Naive thymus-derived CD8-positive, alpha-beta T cell (primary cell): ENCODE measurements around the gene ADCY2. TPM values are rescaled to one million over a fixed set of nuclear protein-coding genes. Genes with fewer than 3 reads are reported as not detected.

ENCODE experiments used
- ATAC-seq, 2 donors: fragments of 150-1000 bp; cut with Tn5 transposase in 1 of 2; sonication (Bioruptor Pico), chemical (Tn5 transposase) in 1 of 2; 1 replicate in 1 of 2; 2 replicates in 1 of 2; pipeline ENCODE4 v1.10.0; 2021; ENCODE audit warnings: mild to moderate bottlenecking in 2 of 2, moderate library complexity in 2 of 2
- POLR2A ChIA-PET: fragments of 350-600 bp; sonication (Branson Sonifier 250); formaldehyde crosslinking; loops from one replicate; lab custom pipeline; 2021; ENCODE audit warnings: antibody characterized with exemption; lab: Charles Lee
- DNase-seq, 10 donors: peaks; one replicate each; pipeline versions ENCODE4 v3.0.0 to v3.0.0-alpha.2; 2020 to 2022
- H3K27ac Mint-ChIP-seq, 10 donors: one replicate each; pipeline ENCODE4 v1.8.0; 2020 to 2022; ENCODE audit warnings: mild to moderate bottlenecking in 10 of 10, mixed read lengths in 10 of 10, moderate library complexity in 4 of 10, inconsistent platforms in 1 of 10
- H3K27me3 Mint-ChIP-seq, 5 donors: one replicate each; pipeline ENCODE4 v1.8.0; 2021 to 2022; ENCODE audit warnings: mixed read lengths in 5 of 5
- H3K36me3 Mint-ChIP-seq, 3 donors: one replicate each; pipeline ENCODE4 v1.8.0; 2020 to 2022; ENCODE audit warnings: mixed read lengths in 3 of 3, mild to moderate bottlenecking in 2 of 3, inconsistent platforms in 1 of 3
- H3K4me1 Mint-ChIP-seq, 4 donors: one replicate each; pipeline ENCODE4 v1.8.0; 2021 to 2022; ENCODE audit warnings: mixed read lengths in 4 of 4
- H3K4me3 Mint-ChIP-seq, 10 donors: one replicate each; pipeline ENCODE4 v1.8.0; 2020 to 2022; ENCODE audit warnings: mild to moderate bottlenecking in 10 of 10, mixed read lengths in 10 of 10, moderate library complexity in 6 of 10, inconsistent platforms in 1 of 10
- H3K9me3 Mint-ChIP-seq, 9 donors: one replicate each; pipeline ENCODE4 v1.8.0; 2020 to 2022; ENCODE audit warnings: mixed read lengths in 9 of 9, mild to moderate bottlenecking in 3 of 9, inconsistent platforms in 1 of 9, moderate library complexity in 1 of 9
- polyA plus RNA-seq, 3 donors: library from polyadenylated mRNA; unstranded; fragments of 300-500 nt; fragmentation: Illumina TruSeq; gene quantifications; one replicate each; pipeline ENCODE4 v1.2.3, GENCODE V29; 2021
- total RNA-seq, 8 experiments: library from RNA in 2 of 8; stranded (reverse) in 2 of 8; gene quantifications; one replicate each; pipeline ENCODE4 v1.2.3 and lab custom pipeline; 2021 to 2026

ADCY2 gene
- total and polyA plus RNA-seq, 5 experiments from 2014 or later: not detected

GRCh38 chr5:7464182-7464581 lies 68.2 kb downstream of the ADCY2 start:
- POLR2A ChIA-PET: no interaction called here
- no peaks in the 10 kb centered on the region for H3K4me1 Mint-ChIP-seq
- ATAC-seq (no peak), DNase-seq (no peak)
- peaks cover 0 to 2% (median 0%) of the 10 kb centered on the region in 9 donors for H3K9me3 Mint-ChIP-seq
- H3K4me3 Mint-ChIP-seq: no peak overlapping the region
- H3K27ac Mint-ChIP-seq: no peak overlapping the region
- no peaks in the 10 kb centered on the region for H3K36me3 Mint-ChIP-seq
- no peaks in the 10 kb centered on the region for H3K27me3 Mint-ChIP-seq

DNA sequence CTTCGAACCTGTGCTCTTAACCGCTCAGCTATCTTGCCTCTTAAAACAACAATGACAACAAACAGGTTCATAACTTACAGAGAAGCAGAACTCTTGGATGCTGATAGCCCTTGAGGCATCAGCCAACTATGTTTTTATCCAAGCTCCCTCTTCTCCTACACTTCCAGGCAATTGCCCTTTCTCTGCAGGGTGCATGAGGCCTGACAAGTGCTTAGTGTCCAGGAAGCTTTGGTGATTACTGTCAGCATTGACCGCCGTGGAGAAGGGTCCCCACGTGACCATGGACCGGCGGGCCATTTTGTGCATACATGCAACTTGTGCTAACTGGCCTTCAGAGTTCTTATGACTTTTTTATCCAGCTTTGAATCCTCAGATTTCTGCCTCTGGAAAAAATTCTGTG lies 71.2 kb downstream of the ADCY2 start:
- no peak overlapping the region for H3K4me3 Mint-ChIP-seq
- no peak overlapping the region for H3K27ac Mint-ChIP-seq
- peaks cover 0 to 10% (median 7%) of the 10 kb centered on the region in 9 donors for H3K9me3 Mint-ChIP-seq
- POLR2A ChIA-PET: no interaction called here
- no peaks in the 10 kb centered on the region for H3K4me1 Mint-ChIP-seq
- H3K36me3 Mint-ChIP-seq: peaks cover 0 to 3% (median 0%) of the 10 kb centered on the region in 3 donors
- ATAC-seq (no peak), DNase-seq (no peak)
- peaks cover 0 to 3% (median 0%) of the 10 kb centered on the region in 5 donors for H3K27me3 Mint-ChIP-seq

- ATAC-seq: no peak
- H3K9me3 Mint-ChIP-seq: peaks cover 6 to 22% (median 9%) of the 10 kb centered on the region in 9 donors
- H3K27ac Mint-ChIP-seq: no peak overlapping the region
- DNase-seq: no peak
- no peaks in the 10 kb centered on the region for H3K4me1 Mint-ChIP-seq
- peaks cover 0 to 3% (median 0%) of the 10 kb centered on the region in 5 donors for H3K27me3 Mint-ChIP-seq
- POLR2A ChIA-PET: no interaction called here
- H3K4me3 Mint-ChIP-seq: no peak overlapping the region
- peaks cover 0 to 3% (median 0%) of the 10 kb centered on the region in 3 donors for H3K36me3 Mint-ChIP-seq
Observed at GRCh38 chr5:7468742-7469141, 72.8 kb downstream of the ADCY2 start.

DNA sequence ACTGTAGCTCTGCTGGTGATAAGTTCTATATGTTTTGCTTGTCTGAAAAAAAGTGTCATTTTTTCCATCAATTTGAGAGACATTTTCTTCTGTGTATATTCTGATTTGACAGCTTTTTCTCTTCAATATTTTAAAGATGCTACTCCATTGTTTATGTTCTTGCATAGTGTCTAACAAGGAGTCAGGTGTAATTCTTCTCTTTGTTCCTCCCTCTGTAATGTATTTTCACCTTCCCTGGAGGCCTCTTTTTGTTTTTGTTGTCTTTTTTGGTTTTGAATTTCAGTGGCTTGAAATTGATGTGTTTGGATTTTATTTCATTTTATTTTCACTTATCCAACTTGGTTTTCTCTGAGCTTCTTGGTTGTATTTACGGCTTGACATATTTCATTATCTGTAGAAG lies 75.8 kb downstream of the ADCY2 start:
- peaks cover 6 to 31% (median 10%) of the 10 kb centered on the region in 9 donors for H3K9me3 Mint-ChIP-seq
- H3K4me1 Mint-ChIP-seq: no peaks in the 10 kb centered on the region
- peaks cover 0 to 24% (median 0%) of the 10 kb centered on the region in 5 donors for H3K27me3 Mint-ChIP-seq
- ATAC-seq (no peak), DNase-seq (no peak)
- POLR2A ChIA-PET: no interaction called here
- H3K36me3 Mint-ChIP-seq: peaks cover 0 to 3% (median 0%) of the 10 kb centered on the region in 3 donors
- H3K4me3 Mint-ChIP-seq: no peak overlapping the region
- no peak overlapping the region for H3K27ac Mint-ChIP-seq

DNA sequence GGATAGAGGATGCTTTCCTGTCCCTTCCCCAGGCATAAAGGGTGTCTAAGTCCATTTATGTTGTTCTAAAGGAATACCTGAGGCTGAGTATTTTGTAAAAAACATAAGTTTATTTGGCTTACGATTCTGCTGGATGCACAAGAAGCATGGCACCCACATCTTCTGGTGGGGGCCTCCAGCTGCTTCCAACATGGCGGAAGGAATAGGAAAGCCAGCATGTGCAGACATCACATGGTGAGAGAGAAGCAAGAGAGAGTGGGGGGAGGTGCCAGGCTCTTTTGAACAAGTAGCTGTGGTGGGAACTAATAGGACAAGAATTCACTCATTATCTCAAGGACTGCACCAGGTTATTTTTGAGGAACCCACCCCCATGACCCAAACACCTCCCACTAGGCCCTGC lies 77.2 kb downstream of the ADCY2 start:
- DNase-seq (no peak), ATAC-seq (no peak)
- Mint-ChIP-seq H3K27me3 (peaks cover 0 to 24% (median 0%) of the 10 kb centered on the region in 5 donors), H3K9me3 (peaks cover 6 to 31% (median 10%) of the 10 kb centered on the region in 9 donors), H3K27ac (no peak overlapping the region), H3K4me3 (no peak overlapping the region), H3K4me1 (no peaks in the 10 kb centered on the region), H3K36me3 (peaks cover 0 to 3% (median 0%) of the 10 kb centered on the region in 3 donors)
- POLR2A ChIA-PET: no interaction called here

DNA sequence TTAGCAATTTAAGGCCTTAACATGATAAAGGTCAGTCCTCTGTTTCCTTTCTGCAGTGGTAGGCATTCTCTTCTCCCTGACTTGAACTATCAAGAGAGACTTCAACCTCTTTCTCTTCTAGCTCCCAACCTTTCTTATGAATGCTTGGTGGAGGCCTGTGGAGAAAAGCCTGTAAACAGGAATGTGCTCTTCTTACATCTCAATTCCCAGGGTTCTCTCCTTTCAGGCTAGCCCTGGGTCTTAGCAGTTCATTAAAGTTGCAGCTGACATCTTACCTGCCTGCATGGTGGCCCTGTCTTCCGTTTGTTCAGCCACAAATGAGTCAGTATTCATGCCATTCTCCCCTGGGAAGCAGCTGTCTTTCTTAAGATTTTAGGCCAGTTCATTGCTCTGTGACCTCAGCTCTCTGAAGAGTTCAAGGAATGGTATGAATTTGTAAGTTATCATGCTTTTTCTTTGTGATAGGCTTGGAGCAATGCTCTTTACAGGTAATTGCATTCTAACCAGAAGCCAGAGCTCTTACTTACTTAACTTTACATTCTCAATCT lies 77.8 kb downstream of the ADCY2 start:
- peaks cover 0 to 3% (median 0%) of the 10 kb centered on the region in 3 donors for H3K36me3 Mint-ChIP-seq
- peaks cover 0 to 24% (median 0%) of the 10 kb centered on the region in 5 donors for H3K27me3 Mint-ChIP-seq
- POLR2A ChIA-PET: no interaction called here
- H3K4me3 Mint-ChIP-seq: no peak overlapping the region
- no peak for ATAC-seq
- no peaks in the 10 kb centered on the region for H3K4me1 Mint-ChIP-seq
- no peak overlapping the region for H3K27ac Mint-ChIP-seq
- no peak for DNase-seq
- H3K9me3 Mint-ChIP-seq: peaks cover 6 to 31% (median 10%) of the 10 kb centered on the region in 9 donors

DNA sequence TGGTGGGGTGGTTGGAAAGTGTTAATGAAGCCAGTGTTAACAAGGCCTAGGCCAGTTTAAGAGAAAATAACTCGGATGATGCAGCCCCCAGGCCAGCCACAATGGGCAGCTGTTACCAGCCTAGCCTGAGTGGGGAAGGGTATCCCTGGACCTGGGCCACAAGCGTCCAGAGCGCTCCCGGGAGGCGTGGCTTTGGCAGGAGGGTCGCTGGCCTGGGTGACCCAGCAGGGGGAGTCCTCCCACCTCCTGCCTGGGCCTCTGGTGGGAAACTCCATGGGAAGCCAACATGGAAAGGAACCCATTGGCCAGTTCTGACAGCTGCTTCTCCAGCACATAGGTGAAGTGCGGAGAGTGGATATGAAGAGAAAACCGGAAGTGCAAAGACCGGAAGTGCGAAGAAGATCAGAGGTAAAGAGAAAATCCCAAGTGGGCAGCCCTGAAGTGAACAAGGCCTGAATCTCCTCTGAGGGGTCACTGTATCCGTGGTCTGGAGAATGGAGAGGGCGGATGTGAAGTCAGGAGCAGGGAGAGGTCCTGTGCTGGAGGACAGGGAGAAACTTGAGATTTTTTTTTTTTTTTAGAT lies 79.0 kb downstream of the ADCY2 start:
- Mint-ChIP-seq H3K36me3 (peaks cover 0 to 3% (median 0%) of the 10 kb centered on the region in 3 donors), H3K4me1 (no peaks in the 10 kb centered on the region), H3K9me3 (peaks cover 6 to 31% (median 10%) of the 10 kb centered on the region in 9 donors), H3K27me3 (peaks cover 0 to 24% (median 0%) of the 10 kb centered on the region in 5 donors), H3K4me3 (no peak overlapping the region), H3K27ac (no peak overlapping the region)
- DNase-seq (no peak), ATAC-seq (no peak)
- POLR2A ChIA-PET: no interaction called here

DNA sequence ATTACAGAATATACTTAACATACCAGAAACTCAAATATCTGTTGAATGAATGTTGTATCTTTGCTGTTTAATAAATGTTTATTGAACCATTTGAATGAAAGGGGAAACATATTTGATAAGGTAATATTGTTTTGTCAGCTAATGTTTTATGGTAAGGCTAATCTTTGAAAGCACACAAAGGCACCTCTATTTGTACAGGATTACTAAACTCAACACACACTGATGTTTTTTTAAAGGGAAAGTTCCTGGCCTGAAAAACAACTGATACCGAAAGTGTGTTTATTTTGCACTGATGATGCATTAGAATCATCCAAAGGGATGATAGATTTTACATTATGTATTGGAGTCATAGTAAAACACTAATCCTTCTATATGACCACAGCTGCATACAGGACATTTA lies 82.5 kb downstream of the ADCY2 start:
- Mint-ChIP-seq H3K36me3 (no peaks in the 10 kb centered on the region), H3K4me1 (no peaks in the 10 kb centered on the region), H3K4me3 (no peak overlapping the region), H3K27me3 (peaks cover 0 to 24% (median 2%) of the 10 kb centered on the region in 5 donors), H3K27ac (no peak overlapping the region), H3K9me3 (peaks cover 2 to 16% (median 10%) of the 10 kb centered on the region in 9 donors)
- ATAC-seq (no peak), DNase-seq (no peak)
- POLR2A ChIA-PET: no interaction called here

DNA sequence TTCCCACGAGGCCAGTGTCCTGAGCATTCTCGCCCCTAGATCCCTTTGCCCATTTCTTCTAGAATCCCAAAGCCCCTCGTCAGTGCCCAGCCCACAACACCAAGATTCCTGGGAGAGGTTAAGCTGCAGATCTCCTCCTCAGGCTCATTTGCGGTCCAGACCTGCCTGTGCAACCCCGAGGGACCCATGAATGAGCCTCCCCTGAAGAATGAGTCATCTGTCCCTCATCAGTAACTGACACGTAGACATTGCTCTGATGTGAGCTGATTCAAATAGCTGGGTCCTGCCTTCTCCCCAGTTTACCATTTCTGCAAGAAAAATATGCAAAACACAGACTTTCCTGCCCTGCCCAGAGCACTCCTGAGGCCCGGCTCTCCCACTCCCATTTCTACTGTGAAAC lies 92.8 kb downstream of the ADCY2 start:
- Mint-ChIP-seq H3K27me3 (peaks cover 0 to 24% (median 4%) of the 10 kb centered on the region in 5 donors), H3K36me3 (no peaks in the 10 kb centered on the region), H3K27ac (no peak overlapping the region), H3K9me3 (peaks cover 0 to 31% (median 3%) of the 10 kb centered on the region in 9 donors), H3K4me1 (no peaks in the 10 kb centered on the region), H3K4me3 (no peak overlapping the region)
- POLR2A ChIA-PET: no interaction called here
- no peak for ATAC-seq
- DNase-seq: no peak

DNA sequence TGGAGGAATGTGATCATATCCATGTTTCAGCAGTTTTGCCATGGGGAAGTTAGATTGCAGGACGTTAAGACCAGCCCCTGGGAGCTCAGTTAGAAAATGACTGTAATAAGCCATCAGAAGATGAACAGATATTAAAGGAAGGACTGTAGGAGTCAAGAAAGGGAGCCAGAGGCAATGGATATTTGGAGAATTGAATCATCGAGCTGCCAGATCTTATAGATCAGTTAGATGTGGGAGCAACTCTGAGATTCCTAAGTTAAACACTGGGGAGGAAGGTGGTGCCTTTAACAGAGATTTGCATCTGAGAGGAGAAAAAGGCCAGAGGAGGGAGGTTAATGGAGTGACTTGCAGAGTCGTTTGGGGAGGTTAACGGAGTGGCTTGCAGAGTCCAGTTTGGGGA lies 96.4 kb downstream of the ADCY2 start:
- H3K4me1 Mint-ChIP-seq: no peaks in the 10 kb centered on the region
- no peak overlapping the region for H3K4me3 Mint-ChIP-seq
- POLR2A ChIA-PET: no interaction called here
- DNase-seq (no peak), ATAC-seq (no peak)
- H3K9me3 Mint-ChIP-seq: peaks cover 0 to 21% (median 2%) of the 10 kb centered on the region in 9 donors
- peaks cover 0 to 14% (median 2%) of the 10 kb centered on the region in 5 donors for H3K27me3 Mint-ChIP-seq
- no peaks in the 10 kb centered on the region for H3K36me3 Mint-ChIP-seq
- no peak overlapping the region for H3K27ac Mint-ChIP-seq

DNA sequence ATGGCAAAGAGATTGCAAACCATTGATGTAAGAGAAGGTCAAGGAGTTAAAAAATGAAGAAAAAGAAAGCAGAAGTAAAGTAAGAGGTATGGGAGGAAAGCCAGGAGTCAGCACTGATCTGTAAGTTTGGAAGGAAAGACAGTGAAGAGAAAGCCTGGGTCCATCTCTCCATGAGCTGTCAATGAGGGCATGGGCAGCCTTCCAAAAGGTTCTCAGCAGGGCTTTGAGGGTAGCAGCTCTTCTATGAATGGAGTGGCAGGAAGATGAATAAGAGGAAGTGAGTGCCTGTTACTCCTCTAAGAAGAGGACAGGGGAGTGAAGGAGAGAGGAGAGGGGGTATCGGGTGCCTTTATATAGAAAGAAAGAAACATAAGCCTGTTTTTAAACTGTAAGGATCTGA lies 97.1 kb downstream of the ADCY2 start:
- H3K4me1 Mint-ChIP-seq: no peaks in the 10 kb centered on the region
- H3K36me3 Mint-ChIP-seq: no peaks in the 10 kb centered on the region
- peaks cover 0 to 19% (median 2%) of the 10 kb centered on the region in 9 donors for H3K9me3 Mint-ChIP-seq
- H3K27ac Mint-ChIP-seq: no peak overlapping the region
- ATAC-seq: no peak
- no peak for DNase-seq
- no peak overlapping the region for H3K4me3 Mint-ChIP-seq
- POLR2A ChIA-PET: no interaction called here
- peaks cover 0 to 14% (median 2%) of the 10 kb centered on the region in 5 donors for H3K27me3 Mint-ChIP-seq

DNA sequence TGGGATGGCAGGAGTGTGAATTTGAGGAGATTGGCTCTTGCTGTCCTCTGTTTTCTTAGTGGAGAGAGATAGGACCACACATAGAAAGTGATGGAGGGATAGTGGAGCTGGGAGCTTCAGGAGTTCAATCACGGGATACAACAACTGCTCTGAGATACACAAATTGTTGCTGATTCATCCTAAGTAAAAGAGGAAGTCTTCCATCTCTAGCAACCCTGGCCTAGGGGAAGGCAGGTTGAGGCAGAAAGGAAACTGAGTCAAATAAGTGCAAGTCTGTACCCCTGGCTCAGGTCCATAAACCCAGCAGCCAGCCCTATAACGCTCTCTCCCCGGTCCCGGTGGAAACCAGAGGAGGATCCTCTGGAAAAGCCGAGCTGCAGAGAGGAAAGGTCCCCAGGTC lies 97.7 kb downstream of the ADCY2 start:
- H3K36me3 Mint-ChIP-seq: no peaks in the 10 kb centered on the region
- ATAC-seq (no peak), DNase-seq (no peak)
- H3K4me3 Mint-ChIP-seq: no peak overlapping the region
- peaks cover 0 to 13% (median 2%) of the 10 kb centered on the region in 9 donors for H3K9me3 Mint-ChIP-seq
- H3K27me3 Mint-ChIP-seq: peaks cover 0 to 13% (median 2%) of the 10 kb centered on the region in 5 donors
- H3K27ac Mint-ChIP-seq: no peak overlapping the region
- no peaks in the 10 kb centered on the region for H3K4me1 Mint-ChIP-seq
- POLR2A ChIA-PET: no interaction called here

DNA sequence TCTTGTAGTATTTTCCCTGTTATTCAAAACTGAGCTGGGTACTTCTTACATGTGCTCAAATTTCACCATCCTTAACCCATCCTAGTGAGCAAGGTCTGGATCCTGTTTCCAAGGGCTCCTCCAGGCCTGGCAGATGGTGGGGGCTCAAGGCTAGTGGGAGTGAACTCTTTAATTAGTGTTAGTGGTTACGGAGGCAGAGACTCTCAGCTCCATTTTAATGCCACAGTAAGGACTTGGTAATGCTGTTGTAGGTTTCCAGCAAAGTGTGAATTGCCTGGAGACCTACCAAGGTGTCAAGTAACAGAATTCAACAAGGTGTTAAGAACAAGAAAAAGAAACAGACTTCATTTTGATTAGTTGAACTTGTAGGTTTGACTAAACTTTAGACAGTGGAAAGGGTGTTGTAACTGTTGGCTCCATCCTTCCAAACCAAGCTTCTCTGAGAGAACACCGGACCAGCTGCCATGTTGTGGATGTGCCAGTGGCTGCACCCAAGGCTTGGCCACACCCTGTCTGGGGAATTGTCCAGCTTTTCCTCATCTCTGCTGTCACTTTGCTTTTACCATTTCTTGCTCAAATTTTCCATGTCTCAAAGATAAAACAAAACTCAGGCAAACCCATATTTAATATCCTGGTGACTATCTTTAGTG lies 98.7 kb downstream of the ADCY2 start:
- H3K27ac Mint-ChIP-seq: no peak overlapping the region
- H3K4me1 Mint-ChIP-seq: no peaks in the 10 kb centered on the region
- POLR2A ChIA-PET: no interaction called here
- ATAC-seq (no peak), DNase-seq (no peak)
- H3K36me3 Mint-ChIP-seq: no peaks in the 10 kb centered on the region
- H3K4me3 Mint-ChIP-seq: no peak overlapping the region
- H3K9me3 Mint-ChIP-seq: peaks cover 0 to 3% (median 0%) of the 10 kb centered on the region in 9 donors
- peaks cover 0 to 3% (median 0%) of the 10 kb centered on the region in 5 donors for H3K27me3 Mint-ChIP-seq
